ENCODE data around the gene TTLL4.
"Not testable (repeated sequence)": the region's sequence is repeated elsewhere in the genome, so short reads cannot be mapped to it uniquely, and the experiment has no call there.

Gene TTLL4

GRCh38 chr2:218746470-218746795 is 35.8 kb downstream of the TTLL4 start:
- no peak for DNase-seq

- no peak for DNase-seq
Observed at GRCh38 chr2:218746960-218747359, 36.3 kb downstream of the TTLL4 start.

- no peak for DNase-seq
Observed at GRCh38 chr2:218748741-218749441, 38.3 kb downstream of the TTLL4 start.

GRCh38 chr2:218754201-218754600 is 43.6 kb downstream of the TTLL4 start:
- no peak for DNase-seq

GRCh38 chr2:218754781-218755180 is 44.1 kb downstream of the TTLL4 start:
- no peak for DNase-seq

GRCh38 chr2:218755198-218755566 is 44.5 kb downstream of the TTLL4 start:
- no peak for DNase-seq

GRCh38 chr2:218755567-218756404 is 45.2 kb downstream of the TTLL4 start:
- DNase-seq: no peak

GRCh38 chr2:218756599-218757377 is 46.2 kb downstream of the TTLL4 start:
- no peak for DNase-seq

- no peak for DNase-seq
Observed at GRCh38 chr2:218761795-218762194, 51.2 kb downstream of the TTLL4 start.

- not testable (repeated sequence) for DNase-seq
Observed at GRCh38 chr2:218772759-218773158, 62.1 kb downstream of the TTLL4 start.

GRCh38 chr2:218773881-218774280 is 63.2 kb downstream of the TTLL4 start:
- no peak for DNase-seq

- DNase-seq: no peak
Observed at GRCh38 chr2:218776488-218776887, 65.9 kb downstream of the TTLL4 start.

- no peak for DNase-seq
Observed at GRCh38 chr2:218777276-218777990, 66.8 kb downstream of the TTLL4 start.

- no peak for DNase-seq
Observed at GRCh38 chr2:218780046-218780445, 69.4 kb downstream of the TTLL4 start.

GRCh38 chr2:218780851-218781690 is 70.4 kb downstream of the TTLL4 start:
- DNase-seq: no peak

GRCh38 chr2:218781691-218782527 is 71.3 kb downstream of the TTLL4 start, which contains the start of gene CYP27A1:
TSS of gene CYP27A1 (plus strand) at chr2:218782147. CDS start at chr2:218782183, 36 bp downstream.
- no peak for DNase-seq

GRCh38 chr2:218782528-218782844 is 71.9 kb downstream of the TTLL4 start:
- no peak for DNase-seq

- DNase-seq: no peak
Observed at GRCh38 chr2:218783688-218784087, 73.1 kb downstream of the TTLL4 start.

- no peak for DNase-seq
Observed at GRCh38 chr2:218785103-218785502, 74.5 kb downstream of the TTLL4 start.

GRCh38 chr2:218786133-218786532 is 75.5 kb downstream of the TTLL4 start:
- no peak for DNase-seq
